HG03045 (cell line): ENCODE results near the gene CNIH3.
"Not testable (repeated sequence)": the region's sequence is repeated elsewhere in the genome, so short reads cannot be mapped to it uniquely, and the experiment has no call there.

Source experiments
- ATAC-seq: cut with Tn5 transposase; IDR thresholded peaks from one replicate; pipeline ENCODE4 v1.9.1; 2021; ENCODE audit warnings: mild to moderate bottlenecking, moderate library complexity; ENCODE audit not compliant: unreplicated experiment

CNIH3 gene

DNA sequence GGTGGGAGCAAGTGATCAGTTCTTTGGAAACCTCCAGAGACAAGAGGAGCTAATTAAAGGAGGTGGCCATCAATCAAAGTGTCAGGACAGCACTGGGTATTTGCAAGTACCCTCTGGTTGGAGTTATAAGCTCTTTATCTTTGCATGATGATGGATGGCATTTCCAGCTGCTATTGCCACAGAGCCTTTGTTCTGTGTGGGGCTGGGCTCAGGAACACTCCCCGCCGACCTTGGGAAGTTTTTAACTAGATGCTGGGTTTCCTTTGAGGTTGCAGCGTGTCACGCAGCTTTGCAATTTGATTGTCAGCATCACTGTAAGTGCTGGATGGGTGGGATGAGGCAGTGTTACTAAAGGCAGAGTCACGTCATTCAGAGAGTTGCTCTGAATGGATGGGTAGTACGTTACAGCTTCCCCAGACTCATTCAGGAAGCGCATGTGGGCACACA, 68.9 kb downstream of the CNIH3 start:
- no peak for ATAC-seq

DNA sequence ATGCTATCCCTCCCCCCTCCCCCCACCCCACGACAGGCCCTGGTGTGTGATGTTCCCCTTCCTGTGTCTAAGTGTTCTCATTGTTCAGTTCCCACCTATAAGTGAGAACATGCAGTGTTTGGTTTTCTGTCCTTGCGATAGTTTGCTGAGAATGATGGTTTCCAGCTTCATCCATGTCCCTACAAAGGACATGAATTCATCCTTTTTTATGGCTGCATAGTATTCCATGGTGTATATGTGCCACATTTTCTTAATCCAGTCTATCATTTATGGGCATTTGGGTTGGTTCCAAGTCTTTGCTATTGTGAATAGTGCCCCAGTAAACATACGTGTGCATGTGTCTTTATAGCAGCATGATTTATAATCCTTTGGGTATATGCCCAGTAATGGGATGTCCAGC, 70.0 kb downstream of the CNIH3 start:
- not testable (repeated sequence) for ATAC-seq

DNA sequence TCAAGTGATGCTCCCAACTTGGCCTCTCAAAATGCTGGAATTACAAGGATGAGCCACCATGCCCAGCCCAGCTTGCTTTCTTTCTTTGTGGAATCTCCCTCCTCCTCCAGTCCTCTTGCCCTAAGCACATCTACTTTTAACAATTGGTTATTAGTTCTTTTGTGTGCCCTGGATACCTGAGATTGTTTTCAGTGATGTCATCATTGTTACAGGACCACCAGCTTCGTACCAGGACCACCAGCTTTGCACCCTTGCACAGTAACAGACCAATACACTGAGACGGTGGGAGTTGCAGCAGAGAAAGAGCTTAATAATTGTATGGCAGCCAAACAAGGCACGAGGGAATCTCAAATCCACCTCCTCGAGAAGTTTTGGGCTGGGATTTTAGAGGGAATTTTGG, 71.3 kb downstream of the CNIH3 start:
- ATAC-seq = no peak

DNA sequence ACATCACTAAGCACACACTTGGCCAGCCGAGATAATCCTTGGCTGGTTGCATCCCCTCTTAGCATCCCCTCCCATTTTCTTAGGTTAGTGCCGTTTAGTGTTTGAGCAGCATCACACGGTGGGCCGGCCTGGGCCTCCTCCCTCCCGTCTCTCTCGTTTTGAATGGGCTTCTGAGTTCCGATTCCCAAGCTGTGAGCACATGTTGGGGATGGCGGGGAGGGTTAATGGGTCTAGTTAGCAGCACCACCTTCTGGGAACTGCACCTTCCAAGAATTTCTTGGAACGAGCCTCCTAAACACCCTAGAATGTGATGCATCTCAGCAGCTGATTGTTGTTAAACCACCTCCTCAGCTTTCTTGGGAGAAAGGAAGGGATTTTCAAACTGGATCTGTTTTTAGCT, 73.3 kb downstream of the CNIH3 start:
- no peak for ATAC-seq

DNA sequence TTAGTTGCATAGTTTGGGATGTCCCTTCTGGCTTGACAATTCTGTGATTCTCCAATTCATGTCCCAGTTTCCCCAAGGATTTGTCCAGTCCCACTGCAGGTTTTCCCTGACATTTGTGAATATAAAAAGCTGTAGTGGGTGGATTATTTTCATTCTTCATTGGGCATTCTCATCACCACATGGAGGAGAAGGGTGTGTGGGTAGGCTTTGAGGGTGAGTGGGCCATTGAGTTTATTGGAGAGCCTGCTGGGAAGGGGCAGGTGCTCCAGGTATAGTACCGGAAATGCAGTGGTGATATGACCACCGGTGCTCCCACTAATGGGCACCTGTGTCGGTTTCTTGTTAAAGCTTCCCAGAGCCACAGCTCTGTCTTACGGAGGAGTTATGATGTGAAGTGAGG, 74.5 kb downstream of the CNIH3 start:
- ATAC-seq = no peak

DNA sequence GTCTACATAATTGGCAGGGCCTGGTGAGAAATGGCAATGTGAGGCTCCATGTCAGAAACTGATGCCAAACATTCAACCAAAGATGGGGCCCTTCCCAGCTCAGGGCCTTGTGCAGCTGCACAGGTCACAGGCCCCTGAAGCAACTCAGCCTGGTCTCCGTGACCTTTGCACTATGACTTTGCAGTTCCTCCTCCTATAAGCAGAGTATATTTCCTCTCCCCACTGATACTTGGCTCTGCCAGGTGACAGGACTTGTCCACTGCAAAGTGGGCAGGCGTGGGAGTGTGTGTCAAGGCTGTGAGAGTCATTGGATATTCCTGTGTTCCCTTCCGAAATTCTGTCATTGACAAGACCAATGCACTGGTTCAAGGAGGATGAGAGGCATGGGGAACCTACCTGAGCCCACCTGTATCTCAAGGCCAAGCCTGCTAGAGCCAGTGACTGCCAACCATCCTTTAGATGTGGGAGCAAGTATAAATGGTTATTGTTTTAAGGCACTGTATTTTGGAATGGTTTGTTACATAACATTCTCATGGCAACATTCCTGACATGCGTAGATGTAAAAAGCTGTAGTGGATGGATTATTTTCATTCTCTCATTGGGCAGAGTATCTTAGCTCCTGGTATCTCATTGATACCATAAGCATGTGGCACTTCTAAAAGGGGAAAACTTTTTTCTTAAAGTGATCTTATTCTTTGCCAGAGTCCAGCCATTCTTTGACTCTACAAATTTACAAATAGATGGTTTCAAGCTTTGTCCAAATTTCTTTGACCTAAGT, 75.2 kb downstream of the CNIH3 start:
- ATAC-seq = no peak

DNA sequence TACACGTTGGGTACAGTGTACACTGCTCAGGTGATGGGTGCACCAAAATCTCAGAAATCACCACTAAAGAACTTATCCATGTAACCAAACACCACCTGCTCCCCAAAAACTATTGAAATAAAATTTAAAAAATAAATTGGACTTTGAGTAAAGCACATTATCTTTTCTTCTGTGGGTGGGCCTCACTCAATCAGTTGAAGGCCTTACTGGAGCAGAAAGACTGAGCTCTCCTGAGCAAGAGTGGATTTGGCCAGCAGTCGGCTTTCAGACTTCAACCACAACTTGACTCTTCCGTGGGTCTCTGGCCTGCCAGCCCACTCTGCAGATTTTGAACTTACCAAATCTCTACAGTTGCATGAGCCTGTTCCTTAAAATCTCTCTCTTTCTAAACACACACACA, 78.9 kb downstream of the CNIH3 start:
- no peak for ATAC-seq

GRCh38 chr1:224696021-224696420, 79.9 kb downstream of the CNIH3 start:
- no peak for ATAC-seq

- ATAC-seq = no peak
Observed at GRCh38 chr1:224696891-224697765, 81.0 kb downstream of the CNIH3 start.

GRCh38 chr1:224698015-224698451, 81.9 kb downstream of the CNIH3 start:
- no peak for ATAC-seq

- no peak for ATAC-seq
Observed at GRCh38 chr1:224700918-224701531, 84.9 kb downstream of the CNIH3 start.

DNA sequence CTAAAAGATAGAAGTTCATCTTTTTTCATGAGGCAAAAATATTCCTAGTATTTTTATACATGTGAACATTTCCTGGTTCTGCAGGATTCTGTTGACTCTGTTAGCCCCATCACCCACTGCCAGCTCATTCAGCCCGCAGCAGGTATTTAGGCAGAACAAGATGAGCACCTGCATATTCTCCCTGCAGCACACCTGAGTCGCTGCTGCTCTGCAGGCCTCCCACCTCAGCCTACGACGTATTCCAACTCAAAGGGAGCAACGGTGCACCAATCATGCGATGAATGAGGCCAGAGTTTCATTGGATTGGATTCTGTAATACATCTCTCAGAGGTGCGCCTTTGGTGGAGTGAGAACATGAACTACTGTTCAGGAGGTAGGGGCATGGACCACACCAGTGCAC, 87.6 kb downstream of the CNIH3 start:
- no peak for ATAC-seq

DNA sequence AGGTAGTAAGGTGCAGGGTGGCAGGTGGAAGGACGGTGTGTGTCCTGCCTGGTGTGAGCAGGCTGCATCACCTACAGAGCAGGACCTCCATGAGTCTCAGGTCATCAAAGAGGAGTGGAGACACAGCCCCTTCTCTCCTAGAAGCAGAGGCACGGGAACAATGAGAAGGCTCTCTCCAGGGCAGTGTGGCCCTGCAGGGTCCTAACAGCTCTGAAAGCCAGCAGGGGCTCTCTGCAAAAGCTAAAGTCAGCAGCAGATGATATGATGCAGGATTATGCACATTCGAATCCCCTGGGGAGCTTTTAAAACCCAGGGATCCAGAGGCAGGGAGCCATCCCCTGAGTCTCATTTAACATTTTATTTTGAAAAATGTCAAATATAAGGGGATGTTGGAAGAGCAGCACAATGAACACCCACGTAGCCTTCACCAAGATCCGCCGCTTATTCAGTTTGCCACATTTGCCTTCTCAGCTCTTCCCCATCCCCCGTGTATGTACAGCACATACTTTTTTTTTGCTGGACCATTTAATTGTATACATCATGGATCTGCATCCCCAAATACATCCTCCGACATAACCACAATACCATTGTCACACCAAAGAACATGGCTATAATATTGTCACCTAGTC, 88.1 kb downstream of the CNIH3 start:
- no peak for ATAC-seq

GRCh38 chr1:224705578-224705977, 89.5 kb downstream of the CNIH3 start:
- ATAC-seq = no peak

- no peak for ATAC-seq
Observed at GRCh38 chr1:224707843-224708725, 92.0 kb downstream of the CNIH3 start.

- no peak for ATAC-seq
Observed at GRCh38 chr1:224710196-224710595, 94.1 kb downstream of the CNIH3 start.

DNA sequence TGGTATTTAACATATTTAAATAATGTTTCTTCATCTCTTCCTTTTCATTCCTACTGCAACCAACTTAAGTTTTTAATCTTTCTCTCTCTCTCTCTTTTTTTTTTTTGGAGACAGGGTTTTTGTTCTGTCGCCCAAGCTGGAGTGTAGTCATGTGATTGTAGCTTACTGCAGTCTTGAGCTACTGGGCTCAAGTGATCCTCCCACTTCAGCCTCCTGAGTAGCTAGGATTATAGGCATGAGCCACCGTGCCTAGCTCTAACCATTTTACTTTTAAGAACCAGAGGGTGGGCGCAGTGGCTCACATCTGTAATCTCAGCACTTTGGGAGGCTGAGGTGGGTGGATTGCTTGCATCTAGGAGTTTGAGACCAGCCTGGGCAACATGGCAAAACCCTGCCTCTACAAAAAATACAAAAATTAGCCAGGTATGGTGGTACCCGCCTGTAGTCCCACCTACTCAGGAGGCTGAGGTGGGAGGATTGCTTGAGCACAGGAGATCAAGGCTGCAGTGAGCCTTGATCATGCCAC, 95.2 kb downstream of the CNIH3 start:
- ATAC-seq = not testable (repeated sequence)

GRCh38 chr1:224711876-224712275, 95.8 kb downstream of the CNIH3 start:
- no peak for ATAC-seq

- no peak for ATAC-seq
Observed at GRCh38 chr1:224713228-224713627, 97.1 kb downstream of the CNIH3 start.

GRCh38 chr1:224714553-224714952, 98.4 kb downstream of the CNIH3 start:
- ATAC-seq = no peak
